HG02588 (cell line): Measurements from ENCODE around the gene DCTN2.
"Not testable (repeated sequence)": the region's sequence is repeated elsewhere in the genome, so short reads cannot be mapped to it uniquely, and the experiment has no call there.

Experiments used
- ATAC-seq: cut with Tn5 transposase; IDR thresholded peaks from one replicate; pipeline ENCODE4 v1.9.1; 2021; ENCODE audit warnings: mild to moderate bottlenecking, moderate library complexity; ENCODE audit not compliant: unreplicated experiment

Gene DCTN2

DNA sequence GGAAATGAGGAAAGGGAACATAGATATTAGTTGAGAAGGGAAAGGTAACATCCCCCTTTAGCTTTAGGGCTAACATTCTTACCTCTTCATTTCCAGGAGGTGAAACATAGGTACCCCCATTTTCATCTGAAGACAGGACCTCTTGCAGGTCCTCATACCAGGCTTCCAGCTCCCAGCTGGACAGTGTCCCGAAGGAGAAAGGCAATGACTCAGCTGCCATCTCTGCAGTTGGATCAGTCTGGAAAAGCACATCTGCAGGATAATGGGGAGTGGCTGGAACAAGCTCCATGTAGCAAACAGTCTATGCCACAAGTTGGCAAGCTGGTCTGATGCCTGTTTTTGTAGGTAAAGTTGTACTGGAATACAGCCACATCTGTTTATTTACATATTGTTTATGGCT, 29.8 kb downstream of the DCTN2 start:
- no peak for ATAC-seq

DNA sequence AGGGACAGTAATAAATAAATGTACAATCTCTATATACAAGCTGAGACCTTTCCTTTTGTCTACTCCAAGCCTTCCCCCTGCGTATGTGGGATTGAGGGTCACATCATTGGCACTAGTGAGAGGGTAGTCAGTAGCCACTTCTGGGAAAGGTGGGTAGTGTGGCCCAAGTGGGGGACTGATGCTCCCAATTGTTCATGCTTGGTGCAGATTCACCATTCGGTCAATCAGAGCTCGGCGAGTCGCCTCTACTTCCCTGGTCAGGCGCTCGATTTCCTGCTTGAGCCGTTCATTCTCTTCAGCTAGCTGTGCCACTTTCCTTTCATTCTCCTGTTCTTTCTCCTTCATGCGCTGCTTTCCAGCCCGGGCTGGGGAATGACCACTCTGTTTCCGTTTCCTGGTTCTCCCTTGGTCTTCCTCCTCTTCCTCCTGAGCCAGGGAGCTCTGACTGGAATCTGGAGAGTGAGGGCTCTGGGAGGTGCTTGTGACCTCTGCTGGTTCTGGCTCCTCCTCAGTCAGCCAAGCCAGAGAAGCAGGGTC, 30.3 kb downstream of the DCTN2 start:
- no peak for ATAC-seq

DNA sequence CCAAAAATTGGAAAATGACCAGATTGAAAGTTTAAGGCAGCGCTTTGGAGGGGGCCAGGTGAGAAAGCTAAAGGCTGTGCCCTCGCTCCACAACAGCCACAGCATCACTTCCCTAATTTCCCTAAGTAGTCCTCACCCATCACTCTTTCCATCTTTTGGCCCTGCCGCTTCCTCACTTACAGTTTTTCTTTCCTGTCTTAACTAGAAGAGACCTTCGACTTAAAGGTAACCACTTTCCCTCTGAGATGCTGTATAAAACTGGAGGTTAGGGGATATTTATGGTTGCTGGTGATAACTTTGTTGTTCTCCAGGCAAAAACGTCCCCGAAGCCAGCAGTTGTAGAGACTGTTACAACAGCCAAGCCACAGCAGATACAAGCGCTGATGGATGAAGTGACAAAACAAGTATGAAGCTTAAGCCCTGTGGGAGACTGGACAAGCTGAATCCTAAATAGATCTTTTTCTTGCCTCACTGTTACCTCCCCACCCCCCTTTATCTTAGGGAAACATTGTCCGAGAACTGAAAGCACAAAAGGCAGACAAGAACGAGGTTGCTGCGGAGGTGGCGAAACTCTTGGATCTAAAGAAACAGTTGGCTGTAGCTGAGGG, 31.0 kb downstream of the DCTN2 start:
- no peak for ATAC-seq

DNA sequence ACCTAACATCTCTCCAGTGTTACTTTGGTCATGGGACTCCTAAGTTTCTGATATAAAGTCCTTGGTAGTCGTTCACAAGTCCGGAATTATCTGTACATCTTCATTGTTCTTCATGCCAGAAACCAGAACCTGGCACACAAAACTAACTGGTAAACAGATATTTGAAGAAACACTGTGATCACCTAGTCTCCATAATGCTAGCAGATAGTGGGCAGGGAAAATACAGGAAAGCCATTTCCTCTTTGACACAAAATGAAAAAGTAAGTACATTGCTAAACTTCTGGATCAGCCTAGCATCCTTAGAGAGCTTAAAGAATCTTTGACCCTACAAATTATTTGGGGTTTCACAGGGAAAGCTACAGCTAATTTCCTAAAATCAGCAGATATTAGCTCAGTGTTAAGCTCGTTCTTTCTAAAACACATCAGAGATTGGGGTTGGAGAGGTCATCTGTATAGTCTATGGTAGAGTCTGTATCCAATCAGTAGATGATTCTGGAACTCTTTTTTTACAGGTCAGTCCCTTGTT, 31.5 kb downstream of the DCTN2 start:
- ATAC-seq: no peak

DNA sequence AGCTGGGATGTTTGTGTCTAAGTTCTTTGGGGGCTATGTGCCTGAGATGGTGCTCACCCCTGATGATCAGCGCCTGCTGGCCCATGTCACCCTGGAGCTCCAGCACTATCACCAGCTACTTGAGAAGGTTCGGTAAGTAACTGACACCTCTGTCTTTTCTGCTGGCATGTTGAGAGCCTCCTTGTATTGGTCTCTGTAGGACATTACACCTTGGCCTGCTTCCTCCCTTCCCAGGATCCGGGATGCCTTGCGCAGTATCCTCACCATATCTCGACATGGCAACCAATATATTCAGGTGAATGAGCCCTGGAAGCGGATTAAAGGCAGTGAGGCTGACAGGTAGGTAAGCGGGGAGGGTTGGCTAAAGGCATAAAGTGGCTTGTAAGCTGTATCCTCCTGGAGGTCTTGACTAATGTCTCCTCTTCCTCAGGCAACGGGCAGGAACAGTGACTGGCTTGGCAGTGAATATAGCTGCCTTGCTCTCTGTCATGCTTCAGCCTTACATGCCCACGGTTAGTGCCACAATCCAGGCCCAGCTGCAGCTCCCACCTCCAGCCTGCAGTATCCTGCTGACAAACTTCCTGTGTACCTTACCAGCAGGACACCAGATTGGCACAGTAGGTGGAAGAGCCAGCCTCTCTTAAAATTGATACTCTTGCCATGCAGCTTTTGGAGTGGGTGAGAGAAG, 32.1 kb downstream of the DCTN2 start:
- ATAC-seq: no peak

DNA sequence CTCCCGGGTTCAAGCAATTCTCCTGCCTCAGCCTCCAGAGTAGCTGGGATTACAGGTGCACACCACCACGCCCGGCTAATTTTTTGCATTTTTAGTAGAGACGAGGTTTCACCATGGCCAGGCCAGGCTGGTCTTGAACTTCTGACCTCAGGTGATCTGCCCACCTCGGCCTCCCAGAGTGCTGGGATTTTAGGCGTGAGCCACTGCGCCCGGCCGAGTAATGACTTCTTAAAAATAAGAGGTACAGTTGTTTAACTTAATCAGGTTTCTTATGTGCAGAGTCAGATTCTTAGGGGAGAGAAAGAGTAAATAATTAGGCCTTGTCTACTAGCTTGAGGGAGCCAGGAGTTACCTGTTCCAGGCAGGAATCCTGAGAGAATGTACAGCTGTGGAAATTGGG, 32.7 kb downstream of the DCTN2 start:
- not testable (repeated sequence) for ATAC-seq

DNA sequence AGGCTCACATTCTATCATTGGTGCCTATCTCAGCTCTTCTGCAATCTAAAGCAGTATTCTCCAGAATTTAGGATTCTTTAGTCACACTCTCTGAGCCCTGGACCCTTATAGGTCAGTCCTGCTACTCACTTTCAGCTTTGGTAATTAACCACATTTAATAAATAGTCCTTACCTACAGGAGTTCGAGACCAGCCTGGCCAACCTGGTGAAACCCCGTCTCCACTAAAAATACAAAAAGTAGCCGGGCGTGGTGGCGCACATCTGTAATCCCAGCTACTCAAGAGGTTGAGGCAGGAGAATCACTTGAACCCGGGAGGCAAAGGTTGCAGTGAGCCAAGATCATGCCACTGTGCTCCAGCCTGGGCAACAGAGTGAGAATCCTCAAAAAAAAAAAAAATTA, 33.3 kb downstream of the DCTN2 start:
- ATAC-seq: not testable (repeated sequence)

DNA sequence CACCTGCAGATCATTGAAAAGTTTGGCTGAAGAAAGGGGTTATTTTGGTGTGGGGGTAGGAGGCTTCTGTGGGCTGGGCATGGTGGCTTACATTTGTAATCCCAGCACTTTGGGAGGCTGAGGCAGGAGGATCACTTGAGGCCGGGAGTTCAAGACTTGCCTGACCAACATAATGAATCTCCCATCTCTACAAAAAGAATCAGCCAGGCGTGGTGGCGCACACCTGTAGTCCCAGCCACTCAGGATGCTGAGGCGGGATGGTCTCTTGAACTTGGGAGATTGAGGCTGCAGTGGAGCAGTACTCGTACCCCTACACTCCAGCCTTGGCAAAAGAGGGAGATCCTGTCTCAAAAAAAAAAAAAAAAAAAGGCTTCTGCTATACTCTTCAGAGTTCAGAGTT, 33.7 kb downstream of the DCTN2 start:
- ATAC-seq: no peak

DNA sequence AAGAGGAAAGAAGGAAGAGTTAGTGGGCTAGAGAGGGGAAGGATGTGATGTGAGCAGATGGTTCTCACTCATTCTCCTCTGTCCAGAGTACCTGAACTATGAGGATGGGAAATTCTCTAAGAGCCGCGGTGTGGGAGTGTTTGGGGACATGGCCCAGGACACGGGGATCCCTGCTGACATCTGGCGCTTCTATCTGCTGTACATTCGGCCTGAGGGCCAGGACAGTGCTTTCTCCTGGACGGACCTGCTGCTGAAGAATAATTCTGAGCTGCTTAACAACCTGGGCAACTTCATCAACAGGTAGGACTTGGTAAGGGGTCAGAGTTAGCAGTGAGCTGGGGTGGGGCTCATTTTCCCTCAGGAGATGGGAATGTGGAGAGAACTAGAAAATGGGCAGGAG, 34.3 kb downstream of the DCTN2 start:
- ATAC-seq: no peak

DNA sequence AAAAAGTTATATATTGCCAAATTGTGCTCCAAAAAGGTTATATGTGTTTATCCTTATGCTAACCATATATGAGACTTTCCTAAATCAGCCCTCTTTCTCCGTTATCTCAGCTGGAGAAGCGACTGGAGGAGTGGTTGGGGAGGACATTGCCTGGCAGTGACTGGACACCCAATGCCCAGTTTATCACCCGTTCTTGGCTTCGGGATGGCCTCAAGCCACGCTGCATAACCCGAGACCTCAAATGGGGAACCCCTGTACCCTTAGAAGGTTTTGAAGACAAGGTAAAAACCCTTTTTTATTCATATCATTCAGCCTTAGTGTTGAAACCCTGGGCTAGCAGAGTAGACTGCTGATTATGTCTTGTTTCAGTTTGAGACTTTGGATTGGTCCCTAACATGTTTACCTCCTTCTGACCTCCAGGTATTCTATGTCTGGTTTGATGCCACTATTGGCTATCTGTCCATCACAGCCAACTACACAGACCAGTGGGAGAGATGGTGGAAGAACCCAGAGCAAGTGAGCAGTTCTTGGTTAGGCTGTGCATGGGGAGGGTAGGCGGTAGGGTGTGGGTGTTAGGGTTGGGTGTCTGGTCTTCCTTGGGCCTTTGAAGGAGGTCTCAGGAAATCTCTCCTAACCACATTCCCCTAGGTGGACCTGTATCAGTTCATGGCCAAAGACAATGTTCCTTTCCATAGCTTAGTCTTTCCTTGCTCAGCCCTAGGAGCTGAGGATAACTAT, 35.2 kb downstream of the DCTN2 start:
- ATAC-seq: no peak

DNA sequence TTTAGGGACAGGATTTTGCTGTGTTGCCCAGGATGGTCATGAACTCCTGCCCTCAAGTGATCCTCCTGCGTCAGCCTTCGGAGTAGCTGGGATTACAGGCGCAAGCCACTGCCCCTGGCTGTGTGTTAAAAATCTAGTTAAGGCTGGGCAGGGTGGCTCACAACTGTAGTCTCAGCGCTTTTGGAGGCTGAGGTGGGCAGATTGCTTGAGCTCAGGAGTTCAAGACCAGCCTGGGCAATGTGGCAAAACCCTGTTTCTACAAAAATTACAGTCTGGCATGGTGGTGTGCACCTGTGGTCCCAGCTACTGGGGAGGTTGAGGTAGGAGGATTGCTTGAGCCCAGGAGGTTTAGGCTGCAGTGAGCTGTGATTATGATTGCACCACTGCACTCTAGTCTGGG, 35.8 kb downstream of the DCTN2 start:
- ATAC-seq: no peak

DNA sequence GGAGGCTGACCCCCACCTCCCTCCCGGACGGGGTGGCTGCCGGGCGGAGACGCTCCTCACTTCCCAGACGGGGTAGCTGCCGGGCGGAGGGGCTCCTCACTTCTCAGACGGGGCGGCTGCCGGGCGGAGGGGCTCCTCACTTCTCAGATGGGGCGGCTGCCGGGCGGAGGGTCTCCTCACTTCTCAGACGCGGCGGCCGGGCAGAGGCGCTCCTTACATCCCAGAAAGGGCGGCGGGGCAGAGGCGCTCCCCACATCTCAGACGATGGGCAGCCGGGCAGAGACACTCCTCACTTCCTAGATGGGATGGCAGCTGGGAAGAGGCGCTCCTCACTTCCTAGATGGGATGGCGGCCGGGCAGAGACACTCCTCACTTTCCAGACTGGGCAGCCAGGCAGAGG, 39.2 kb downstream of the DCTN2 start:
- not testable (repeated sequence) for ATAC-seq

DNA sequence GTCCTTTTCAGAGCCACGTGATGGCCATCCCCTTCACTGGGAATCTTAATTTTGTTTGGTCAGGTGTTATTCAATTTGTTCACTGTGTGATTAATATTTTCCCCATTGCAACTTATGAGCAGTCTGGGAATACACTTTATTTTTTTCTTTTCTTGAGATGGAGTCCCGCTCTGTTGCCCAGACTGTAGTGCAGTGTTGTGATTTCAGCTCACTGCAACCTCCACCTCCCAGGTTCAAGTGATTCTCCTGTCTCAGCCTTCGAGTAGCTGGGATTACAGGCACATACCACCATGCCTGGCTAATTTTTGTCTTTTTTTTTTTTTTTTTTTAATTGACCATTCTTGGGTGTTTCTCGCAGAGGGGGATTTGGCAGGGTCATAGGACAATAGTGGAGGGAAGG, 40.5 kb downstream of the DCTN2 start:
- not testable (repeated sequence) for ATAC-seq

DNA sequence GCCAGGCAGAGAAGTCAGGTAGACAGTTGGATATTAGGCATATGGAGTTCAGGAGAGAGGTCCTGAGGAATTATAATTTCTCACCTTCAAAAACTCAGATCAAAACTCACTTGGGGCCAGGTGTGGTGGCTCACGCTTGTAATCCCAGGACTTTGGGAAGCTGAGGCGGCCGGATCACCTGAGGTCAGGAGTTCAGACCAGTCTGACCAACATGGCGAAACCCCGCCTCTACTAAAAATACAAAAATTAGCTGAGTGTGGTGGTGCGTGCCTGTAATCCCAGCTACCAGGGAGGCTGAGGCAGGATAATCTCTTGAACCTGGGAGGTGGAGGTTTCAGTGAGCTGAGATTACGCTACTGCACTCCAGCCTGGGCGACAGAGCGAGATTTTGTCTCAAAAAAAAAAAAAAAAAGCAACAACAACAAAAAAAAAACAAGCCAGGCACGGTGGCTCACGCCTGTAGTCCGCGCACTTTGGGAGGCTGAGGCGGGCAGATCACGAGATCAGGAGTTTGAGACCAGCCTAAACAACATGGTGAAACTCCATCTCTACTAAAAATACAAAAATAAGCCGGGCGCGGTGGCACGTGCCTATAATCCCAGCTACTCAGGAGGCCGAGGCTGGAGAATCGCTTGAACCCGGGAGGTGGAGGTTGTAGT, 44.6 kb downstream of the DCTN2 start:
- ATAC-seq: not testable (repeated sequence)

DNA sequence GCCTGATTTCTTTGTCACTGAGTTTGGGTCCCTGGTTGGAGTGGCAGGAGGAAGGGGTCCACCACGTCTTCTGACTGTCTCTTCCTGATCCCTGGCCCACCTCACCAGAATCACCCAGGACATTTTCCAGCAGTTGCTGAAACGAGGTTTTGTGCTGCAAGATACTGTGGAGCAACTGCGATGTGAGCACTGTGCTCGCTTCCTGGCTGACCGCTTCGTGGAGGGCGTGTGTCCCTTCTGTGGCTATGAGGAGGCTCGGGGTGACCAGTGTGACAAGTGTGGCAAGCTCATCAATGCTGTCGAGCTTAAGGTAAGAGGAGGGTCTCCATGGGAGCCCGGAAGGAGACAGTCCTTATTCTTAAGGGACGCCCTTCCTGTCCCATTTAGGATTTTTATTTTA, 46.8 kb downstream of the DCTN2 start:
- no peak for ATAC-seq

DNA sequence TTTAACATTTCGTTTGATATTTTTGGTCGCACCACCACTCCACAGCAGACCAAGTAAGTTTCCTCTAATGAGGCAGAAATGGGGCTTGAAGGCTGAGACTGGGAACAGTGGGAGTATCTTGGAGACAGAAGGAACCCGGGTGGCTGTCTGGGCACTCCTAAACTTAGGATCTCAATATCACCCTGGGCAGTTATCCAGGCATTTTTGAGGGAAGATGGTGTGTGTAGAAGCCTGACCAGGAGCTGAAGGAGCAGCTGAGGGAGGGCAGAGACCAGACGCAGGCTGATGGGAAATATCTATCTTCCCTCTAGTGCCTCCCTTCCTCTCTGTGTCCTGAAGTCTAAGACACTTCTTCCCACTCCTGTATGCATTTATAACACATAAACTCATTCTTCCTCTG, 48.4 kb downstream of the DCTN2 start:
- no peak for ATAC-seq

DNA sequence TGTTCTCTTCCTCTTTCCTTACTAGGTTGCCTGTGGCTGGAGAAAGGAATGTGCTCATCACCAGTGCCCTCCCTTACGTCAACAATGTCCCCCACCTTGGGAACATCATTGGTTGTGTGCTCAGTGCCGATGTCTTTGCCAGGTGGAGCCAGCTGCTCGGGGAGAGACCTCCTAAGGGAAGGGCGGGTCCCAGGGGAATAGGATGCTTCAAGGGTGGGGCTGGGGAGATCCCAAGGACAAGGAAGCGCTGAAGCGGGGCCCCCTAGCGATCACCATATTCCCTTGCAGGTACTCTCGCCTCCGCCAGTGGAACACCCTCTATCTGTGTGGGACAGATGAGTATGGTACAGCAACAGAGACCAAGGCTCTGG, 48.9 kb downstream of the DCTN2 start:
- ATAC-seq: no peak

DNA sequence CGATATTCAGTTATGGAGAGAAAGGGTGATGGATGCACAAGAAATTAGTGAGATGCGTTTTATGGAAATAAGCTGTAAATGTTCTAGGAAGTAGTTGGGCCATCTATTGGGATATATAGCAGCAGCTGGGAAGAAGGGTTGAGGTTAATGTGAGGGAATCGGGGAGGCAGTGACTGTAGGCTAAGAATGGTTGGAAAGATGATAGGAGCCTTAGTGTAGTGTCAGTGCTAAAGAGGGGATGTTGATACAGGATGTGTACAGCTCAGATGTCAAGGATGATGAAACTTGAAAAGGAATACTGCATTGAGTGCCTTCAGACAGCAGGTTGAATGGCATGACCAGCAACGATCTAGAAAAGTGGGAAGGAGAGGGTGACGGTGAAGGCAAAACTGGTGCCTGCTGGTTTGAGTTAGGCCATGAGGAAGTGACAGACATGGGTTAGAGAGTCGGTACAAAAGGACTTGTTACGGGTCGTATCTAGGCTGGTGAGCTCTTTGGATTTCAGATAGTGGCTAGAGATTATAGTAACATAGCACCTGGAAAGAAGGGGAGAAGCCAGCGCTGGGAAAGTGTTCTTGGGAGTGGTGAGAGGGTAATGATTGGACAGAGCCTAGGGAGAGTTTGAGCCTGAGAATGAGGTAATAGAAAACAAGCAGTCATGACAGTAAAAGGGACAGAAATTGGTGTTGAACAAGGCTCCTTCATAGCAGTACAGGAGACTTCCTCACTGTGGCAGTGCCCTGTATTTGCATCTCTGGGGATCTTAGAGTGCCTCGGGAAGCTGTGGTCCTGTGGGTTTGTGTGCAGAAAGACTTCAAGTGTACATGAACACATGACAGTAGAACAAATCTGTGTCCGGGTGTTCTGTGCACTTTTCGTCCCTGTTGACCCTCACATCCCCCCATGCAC, 49.5 kb downstream of the DCTN2 start:
- no peak for ATAC-seq

DNA sequence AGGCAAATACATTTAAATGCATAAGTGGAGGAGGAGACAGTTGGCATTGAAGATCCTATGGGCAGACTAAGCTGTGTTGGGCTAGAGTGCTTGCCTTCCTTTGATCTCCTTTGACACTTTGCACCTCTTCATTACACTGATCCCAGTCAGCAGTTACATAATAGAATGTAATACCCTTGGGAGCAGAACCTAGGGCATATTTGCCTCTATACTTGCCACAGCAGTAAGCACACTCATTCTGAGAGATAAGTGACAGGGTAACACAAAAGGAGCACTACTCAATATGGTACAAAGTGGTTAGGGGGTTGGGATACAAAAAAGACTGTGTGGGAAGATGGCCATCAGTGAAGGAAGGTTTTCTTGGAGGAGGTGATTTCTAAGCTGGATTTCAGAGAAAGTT, 50.2 kb downstream of the DCTN2 start:
- no peak for ATAC-seq

DNA sequence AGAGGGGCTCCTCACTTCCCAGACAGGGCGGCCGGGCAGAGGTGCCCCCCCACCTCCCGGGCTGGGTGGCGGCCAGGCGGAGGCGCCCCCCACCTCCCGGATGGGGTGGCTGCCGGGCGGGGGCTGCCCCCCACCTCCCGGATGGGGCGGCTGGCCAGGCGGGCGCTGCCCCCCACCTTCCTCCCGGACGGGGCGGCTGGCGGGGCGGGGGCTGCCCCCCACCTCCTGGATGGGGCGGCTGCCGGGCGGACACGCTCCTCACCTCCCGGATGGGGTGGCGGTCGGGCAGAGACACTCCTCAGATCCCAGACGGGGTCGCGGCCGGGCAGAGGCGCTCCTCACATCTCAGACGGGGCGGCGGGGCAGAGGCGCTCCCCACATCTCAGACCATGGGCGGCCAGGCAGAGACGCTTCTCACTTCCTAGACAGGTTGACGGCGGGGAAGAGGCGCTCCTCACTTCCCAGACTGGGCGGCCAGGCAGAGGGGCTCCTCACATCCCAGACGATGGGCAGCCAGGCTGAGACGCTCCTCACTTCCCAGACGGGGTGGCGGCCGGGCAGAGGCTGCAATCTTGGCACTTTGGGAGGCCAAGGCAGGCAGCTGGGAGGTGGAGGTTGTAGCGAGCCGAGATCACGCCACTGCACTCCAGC, 51.8 kb downstream of the DCTN2 start:
- ATAC-seq: not testable (repeated sequence)
